GM18520 (cell line): ENCODE results near the gene RERG.
A peak's percentile ranks its signal among the peaks of the same experiment; 100 is the strongest.
"Not testable (repeated sequence)": the region's sequence is repeated elsewhere in the genome, so short reads cannot be mapped to it uniquely, and the experiment has no call there.

ENCODE experiments used
- ATAC-seq: cut with Tn5 transposase; IDR thresholded peaks from one replicate; pipeline ENCODE4 v1.9.1; 2021; ENCODE audit not compliant: unreplicated experiment

RERG gene

DNA sequence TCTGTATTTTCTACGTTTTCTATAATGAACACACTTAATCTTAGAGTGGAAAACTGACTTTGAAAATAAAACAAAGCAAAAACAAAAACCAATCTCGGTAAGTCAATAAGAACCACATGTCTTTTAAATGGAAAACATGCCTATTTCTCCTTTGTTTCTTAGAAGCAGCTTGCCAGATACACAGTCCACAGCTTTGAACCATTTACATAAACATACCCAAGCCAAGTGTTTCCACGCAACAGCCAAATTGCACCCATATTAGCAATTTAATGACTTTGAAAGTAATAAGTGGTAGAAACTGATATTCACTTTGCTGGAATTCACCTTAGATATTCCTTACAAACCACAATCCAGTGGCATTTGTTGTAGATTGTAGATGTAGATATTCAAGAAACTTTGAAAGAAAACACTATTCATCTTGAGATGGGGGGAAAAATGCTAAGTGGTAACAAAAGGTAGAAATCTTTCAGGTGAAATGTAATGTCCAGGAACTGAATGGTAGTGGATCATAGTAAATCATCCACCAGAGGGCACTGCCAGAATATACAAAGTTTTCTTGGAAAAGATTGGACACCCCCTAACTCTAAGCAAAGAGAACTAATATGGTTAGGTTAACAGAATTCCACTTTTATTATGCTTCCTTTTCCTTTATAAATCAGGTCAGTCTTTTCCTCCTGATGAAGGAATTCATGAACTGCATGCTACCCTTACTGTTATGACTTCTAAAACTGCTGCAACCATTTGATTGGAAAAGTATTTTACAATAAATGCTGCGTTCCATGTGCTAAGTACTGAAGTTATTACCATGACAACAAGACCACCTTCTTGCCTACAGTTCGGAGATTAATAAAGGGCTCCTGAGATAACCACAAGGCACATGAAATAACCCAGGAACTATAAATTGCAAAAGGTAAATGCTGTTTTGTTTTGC is 69.8 kb downstream of the RERG start:
- no peak for ATAC-seq

DNA sequence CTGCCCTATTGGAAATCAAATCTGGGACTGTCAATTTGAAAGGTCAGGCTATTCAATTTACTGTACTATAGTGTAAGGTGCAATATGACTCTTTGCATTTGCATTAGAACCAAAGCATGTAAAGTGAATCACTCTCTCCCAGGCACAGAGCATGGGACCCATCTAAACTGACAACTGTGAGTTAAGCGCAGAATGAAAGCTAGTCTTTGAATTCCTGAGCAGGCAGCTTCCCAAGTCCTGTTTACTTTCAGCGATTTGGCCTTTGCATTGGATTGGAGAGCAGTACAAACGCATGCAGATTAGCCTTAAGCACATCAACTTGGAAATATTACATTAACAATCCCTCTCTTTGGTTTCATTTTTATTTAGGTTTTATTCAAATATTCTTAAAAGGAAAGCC is 74.6 kb downstream of the RERG start:
- no peak for ATAC-seq

DNA sequence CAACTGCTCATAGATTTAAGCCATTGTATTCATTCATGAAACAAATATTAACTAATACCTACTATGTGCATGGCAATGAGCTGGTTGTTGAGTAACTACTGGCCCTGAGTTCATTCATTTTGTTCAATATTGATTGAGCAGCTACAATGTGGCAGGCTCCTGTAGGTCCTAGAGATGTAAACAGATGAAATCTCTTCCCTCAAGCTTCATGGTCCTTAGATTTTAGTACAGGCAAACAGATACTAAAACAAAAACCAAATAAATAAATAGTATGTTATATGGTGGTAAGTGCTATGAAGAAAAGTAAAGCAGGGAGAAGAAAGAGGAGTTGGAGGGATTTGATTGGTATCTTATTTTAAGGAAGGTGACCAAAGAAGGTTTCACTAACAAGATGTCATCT is 77.8 kb downstream of the RERG start:
- no peak for ATAC-seq

DNA sequence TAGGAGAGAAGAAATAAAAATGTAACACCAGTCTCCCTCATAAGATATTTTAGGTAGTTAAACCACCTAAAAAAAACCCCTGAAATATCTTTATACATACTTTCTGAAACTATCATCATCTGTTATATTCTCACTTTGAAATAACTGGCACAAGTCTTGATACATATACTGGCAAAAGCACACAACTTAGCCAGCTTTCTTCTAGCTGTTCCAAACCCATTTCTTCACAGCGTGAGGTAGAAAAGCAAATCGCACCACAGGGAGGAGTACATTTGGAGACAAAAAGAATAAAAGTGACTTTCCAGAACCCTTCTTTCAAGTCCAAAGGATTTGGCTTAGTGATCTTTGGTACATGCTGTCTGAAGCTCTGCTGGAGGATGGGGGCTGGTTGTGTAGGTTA is 78.5 kb downstream of the RERG start:
- ATAC-seq, result no peak

DNA sequence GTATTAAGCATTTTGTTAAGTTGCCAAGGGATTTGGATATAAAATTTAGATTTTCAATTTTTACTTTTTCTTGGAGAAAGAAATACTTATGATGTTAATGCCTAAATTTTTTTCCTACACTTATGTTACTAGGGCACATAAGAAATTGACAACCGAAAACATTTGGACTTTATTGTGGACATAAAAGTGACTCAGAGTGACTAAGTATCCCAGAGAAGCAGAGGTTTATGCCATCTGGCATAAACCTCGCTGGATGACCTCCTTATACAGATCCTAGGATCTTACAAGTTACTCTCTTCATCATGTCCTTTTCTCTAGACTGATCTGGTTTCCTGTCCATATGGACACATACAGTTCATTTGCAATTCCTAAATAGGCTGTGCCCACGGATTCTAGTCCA is 89.8 kb downstream of the RERG start:
- no peak for ATAC-seq

DNA sequence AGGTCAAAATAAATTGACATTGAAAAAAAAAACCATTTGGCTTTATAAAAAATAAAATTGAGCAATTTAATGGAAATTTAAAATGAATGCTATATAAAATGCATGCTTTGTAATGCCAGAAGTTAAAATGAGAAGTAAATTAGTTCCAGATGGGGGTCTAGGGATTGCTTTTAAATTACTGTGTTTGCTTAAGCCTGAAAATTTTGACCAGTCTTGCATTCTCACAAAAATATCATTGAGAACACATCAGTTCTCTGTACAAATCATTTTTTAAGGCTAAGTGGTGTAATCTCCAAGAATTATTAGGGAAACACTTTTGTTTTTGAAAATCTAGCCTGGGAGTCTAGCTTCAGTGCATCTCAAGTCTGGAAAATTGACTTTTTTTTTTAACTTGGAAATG is 90.7 kb downstream of the RERG start:
- no peak for ATAC-seq

DNA sequence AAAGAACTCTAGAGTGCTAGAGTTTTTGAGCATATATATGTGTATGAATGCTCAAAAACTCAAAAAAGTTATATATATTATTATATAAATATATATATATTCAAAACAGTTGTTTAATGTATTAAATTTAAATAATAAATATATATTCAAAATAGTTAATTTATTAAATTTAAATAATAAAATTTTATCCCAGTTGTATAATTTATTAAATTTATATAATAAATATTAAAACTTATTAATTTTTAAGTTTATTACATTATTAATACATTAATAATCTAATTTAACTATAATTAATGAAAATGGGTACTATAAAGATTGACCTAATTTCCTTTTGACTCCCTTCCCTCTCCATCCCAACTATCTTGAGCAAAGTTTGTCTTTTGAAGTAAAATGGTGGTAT is 97.8 kb downstream of the RERG start:
- ATAC-seq, result no peak

DNA sequence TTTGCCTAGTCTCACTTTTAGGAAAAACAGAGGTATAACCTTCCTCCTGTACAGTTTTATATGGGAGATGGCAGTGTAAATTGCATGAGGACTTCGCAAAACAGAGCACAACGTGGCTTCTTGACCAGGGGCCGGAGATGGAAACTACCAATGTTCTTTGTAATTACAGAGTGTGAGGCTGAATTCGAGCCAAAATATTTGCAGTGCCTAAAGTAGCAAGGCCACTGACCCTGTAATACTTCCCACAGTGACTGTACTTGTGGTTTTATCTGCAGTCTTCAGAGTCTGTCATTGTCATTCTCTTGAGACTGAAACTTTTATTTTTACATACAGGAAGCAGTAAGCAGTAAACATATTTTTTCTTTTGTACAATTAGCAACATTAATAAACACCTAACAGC is 98.9 kb downstream of the RERG start:
- no peak for ATAC-seq

DNA sequence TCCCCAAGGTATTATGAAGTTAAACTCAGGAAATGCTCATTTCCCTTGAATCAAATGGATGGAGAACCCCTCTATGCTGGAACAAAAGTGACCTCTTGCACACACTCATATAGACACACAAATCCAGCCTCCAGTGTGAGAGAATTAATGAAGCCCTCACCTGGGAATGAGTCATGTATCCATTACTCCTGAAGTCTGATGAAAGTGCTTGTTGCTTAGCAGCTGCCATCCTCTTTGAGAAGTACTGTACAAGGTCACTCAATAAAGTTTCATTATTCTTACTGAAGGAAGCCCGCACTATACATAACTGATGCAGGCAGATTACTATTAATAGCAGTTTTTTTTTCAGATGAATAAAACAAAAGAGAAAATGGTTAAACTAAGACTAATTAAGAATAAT is 102.3 kb downstream of the RERG start:
- no peak for ATAC-seq

DNA sequence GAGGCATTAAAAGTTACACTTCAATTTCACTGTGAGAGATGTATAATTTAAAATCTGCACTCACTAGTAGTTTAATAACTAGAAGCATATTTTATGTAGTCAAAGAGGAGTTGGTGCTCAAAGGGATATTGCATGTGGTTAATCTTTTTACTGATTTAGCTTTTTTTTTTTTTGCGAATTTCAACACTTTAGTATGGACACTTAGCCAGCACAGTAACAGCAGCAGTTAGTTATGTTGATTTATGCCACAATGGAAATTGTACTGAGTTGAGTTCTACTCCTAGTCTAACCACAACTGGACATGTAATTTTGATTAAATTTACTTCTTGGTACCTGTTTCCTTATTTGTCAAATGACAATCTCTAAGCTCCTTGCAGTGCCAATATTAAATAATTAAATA is 104.2 kb downstream of the RERG start:
- ATAC-seq, result no peak

DNA sequence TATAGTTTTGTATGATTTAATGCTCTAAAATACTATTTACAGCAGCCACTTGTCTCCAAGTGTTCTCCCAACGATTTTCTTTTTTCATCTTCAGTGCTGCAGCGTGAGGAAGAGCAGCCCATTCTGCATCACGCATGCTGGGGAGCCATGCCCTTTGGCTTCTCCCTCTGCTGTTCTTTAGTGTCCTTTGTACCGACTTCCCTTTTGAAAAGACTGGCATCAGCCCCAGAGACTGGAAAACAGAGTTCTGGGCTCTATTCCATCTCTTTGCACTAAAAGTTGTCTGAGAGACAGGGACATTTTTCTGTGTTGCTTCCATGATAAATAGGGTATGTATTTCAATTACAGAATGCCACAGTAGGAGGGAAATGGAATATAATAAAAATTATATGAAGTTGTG is 105.1 kb downstream of the RERG start:
- ATAC-seq, result no peak

DNA sequence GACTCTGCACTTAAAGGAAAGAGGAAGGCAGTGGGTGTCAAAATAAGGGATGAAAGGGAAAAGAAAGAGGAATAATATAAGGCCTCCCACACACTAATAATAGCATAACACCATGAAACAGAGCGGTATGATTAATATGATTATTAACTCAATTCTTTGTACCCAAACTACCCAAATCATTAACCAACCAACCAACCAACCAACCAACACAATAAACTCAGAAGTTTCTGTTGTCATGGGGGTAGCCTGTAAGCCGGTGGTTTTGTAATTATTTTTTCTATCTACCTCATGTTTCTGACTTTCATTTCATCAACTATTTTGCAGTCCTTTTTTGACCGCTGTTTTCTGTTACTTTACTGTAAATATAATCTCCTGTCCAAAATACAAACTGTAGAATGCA is 105.8 kb downstream of the RERG start:
- no peak for ATAC-seq

DNA sequence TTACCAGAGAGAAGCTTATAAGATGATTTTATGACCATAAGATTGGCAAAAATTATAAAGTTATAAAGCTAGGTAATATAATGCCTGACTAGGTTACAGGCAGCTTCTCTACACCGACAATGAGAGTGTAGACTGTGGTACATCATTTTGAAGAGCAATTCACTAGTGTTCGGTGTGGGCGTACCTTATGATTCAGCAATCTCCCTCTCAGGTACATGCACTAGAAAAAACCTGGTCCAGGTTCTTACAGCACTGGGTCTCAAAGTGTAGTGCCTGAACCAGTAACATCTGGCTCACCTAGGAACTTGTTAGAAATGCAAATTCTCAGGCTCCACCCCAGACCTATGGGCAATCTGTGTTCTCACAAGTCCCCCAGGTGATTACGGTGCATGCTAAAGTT is 106.7 kb downstream of the RERG start:
- no peak for ATAC-seq

DNA sequence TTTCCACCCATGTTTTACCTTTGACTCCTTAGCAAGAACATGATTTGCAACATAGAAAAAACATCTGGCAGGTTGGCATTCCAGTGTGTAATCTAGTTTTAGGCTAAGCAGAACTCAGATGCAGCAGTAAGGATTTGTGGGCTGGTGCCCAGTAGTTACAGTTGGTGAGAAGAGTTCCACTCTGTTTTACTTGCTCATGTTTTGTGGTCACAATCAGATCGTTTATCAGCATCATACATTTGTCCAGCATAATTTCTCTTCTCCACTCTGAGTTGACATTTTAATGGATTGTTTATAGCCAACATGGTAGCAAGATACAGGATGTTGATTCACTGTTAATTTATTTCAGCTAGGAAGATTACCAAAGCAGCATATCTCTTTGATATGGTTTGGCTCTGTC is 128.4 kb downstream of the RERG start:
- no peak for ATAC-seq

DNA sequence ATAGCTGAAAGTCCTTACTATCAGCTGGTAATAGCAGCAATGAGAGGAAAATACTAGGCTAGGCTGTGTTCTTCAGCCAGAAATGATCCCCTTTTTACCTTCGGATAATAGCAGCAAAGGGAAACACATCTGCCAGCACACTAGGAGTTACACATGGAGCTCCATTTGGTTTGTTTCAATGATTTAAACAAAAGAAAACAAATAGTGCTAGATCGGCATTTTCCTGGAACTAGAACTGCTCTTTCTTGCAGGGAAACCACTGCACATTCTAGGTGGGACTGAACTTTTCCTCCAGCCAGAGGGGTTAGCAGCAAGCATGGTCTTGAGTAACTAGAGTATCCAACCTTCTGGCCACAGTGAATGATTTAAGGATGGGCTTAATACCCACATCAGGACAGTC is 130.8 kb downstream of the RERG start:
- no peak for ATAC-seq

DNA sequence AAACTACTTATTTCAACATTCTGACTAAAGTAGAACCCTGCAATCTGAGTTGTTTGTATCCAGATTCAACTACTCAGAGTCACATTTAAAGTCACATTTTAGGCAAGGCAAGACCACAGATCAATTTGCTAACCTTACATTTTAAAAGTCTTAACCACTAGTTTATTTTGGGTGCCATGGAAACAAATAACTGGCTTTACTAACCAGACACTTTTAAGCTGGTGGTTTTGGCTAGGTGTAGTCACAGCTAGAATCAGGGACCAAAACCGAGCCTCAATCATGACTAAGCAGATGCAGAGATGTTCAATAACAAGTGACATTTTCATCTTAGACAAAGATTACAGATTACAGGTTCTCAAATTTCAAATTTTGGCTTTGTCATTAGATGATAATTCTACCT is 133.1 kb downstream of the RERG start:
- ATAC-seq, result peak; percentile 63

DNA sequence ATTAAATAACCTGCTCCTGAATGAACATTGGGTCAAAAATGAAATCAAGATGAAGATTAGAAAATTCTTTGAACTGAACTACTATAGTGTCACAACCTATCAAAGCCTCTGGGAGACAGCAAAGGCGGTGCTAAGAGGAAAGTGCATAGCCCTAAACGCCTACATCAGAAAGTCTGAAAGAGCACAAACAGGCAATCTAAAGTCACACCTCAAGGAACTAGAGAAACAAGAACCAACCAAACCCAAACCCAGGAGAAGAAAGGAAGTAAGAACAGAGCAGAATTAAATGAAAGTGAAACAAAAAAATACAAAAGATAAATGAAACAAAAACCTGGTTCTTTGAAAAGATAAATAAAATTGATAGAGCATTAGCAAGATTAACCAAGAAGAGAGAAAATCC is 143.5 kb downstream of the RERG start:
- not testable (repeated sequence) for ATAC-seq

DNA sequence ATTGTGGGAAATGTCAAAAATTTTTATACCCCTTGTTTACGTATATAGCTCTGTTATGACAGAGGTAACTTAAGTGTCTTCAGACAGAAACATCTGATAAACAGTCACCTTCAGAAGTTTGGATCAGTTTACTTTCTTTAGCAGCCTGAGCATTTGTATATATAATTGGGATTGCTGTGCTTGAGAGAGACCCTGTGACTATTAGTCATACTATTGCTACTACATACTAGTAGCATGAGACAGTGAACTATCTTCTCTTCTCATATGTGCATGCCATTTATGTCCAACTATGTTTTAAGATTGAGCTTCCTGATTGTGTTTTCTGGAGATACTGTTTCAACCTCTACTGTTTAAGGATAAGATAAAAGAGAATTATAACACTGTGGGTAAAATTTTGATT is 146.9 kb downstream of the RERG start:
- no peak for ATAC-seq

DNA sequence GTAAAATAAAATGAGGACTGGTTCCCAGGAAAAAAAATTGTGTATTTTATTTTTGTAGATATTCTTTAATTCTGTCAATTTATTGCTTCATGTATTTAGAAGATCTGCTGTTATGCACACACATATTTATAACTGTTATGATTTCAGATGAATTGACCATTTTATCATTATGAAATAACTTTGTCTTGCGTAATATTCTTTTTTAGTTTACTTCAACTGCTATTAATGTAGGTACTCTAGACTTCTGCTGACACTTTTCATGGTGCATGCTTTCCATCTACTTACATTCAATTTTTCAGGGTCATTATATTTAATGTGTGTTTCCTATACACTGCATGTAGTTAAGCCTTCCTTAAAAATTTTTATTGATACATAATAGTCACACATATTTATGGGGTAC is 162.1 kb downstream of the RERG start:
- no peak for ATAC-seq
